Smooth muscle cell (in vitro differentiated cells): ENCODE measurements around the gene GMPPA. TPM values are rescaled to one million over a fixed set of nuclear protein-coding genes. Genes with fewer than 3 reads are reported as not detected.

Source experiments
- DNase-seq: peaks from one replicate; lab custom pipeline; 2025; ENCODE audit not compliant: unreplicated experiment; lab: John Stamatoyannopoulos, UW
- H2AFZ ChIP-seq: fragments of 200-600 bp; sonication (generic); 2 replicates; pipeline ENCODE4 v1.6.0; 2016; ENCODE audit warnings: antibody characterized with exemption, low read depth, mild to moderate bottlenecking
- H3F3A ChIP-seq: fragments of 200-600 bp; sonication (generic); 2 replicates; pipeline ENCODE4 v1.6.0; 2017; ENCODE audit warnings: antibody characterized with exemption, low read depth
- H3K27ac ChIP-seq: fragments of 200-600 bp; sonication (generic); 2 replicates; pipeline ENCODE4 v1.5.1; 2016; ENCODE audit warnings: low read depth, mild to moderate bottlenecking
- H3K27me3 ChIP-seq: fragments of 200-600 bp; sonication (generic); 2 replicates; pipeline ENCODE4 v1.6.1; 2016; ENCODE audit warnings: low read depth, mild to moderate bottlenecking
- H3K36me3 ChIP-seq: fragments of 200-600 bp; sonication (generic); 2 replicates; pipeline ENCODE4 v1.5.1; 2016; ENCODE audit warnings: low read depth
- H3K4me1 ChIP-seq: fragments of 200-600 bp; sonication (generic); 2 replicates; pipeline ENCODE4 v1.5.1; 2016; ENCODE audit warnings: low read depth
- H3K4me2 ChIP-seq: fragments of 200-600 bp; sonication (generic); 2 replicates; pipeline ENCODE4 v1.6.0; 2016; ENCODE audit warnings: mild to moderate bottlenecking
- H3K4me3 ChIP-seq: fragments of 200-600 bp; sonication (generic); 2 replicates; pipeline ENCODE4 v1.5.1; 2016; ENCODE audit warnings: mild to moderate bottlenecking
- H3K79me2 ChIP-seq: fragments of 200-600 bp; sonication (generic); 2 replicates; pipeline ENCODE4 v1.6.0; 2016; ENCODE audit warnings: low read depth, mild to moderate bottlenecking
- H3K9ac ChIP-seq: fragments of 200-600 bp; sonication (generic); 2 replicates; pipeline ENCODE4 v1.6.0; 2016; ENCODE audit warnings: low read depth
- H3K9me3 ChIP-seq: fragments of 200-600 bp; sonication (generic); replicated peaks from 2 replicates; pipeline ENCODE4 v1.5.1; 2016; ENCODE audit warnings: low read depth
- H4K20me1 ChIP-seq: fragments of 200-600 bp; sonication (generic); 2 replicates; pipeline ENCODE4 v1.6.0; 2016; ENCODE audit warnings: low read depth
- WGBS: methylation state at CpG from one replicate; pipeline ENCODE4 v1.1.7; 2016; ENCODE audit warnings: low lambda C conversion rate; 5-methylcytosine and 5-hydroxymethylcytosine counted together
- polyA plus RNA-seq: library from polyadenylated mRNA; unstranded; fragments of >200 nt; fragmentation: Nextera tagmentation; extraction: Ambion mirVana; gene quantifications from 2 replicates; pipeline ENCODE4 v1.2.1, GENCODE V29; 2016
- total RNA-seq: library from RNA; depleted of rRNA; stranded (reverse); fragments of >200 nt; gene quantifications from 2 replicates; pipeline ENCODE4 v1.2.3, GENCODE V29; 2014
- TF ChIP-seq, protein P1 (sequence below): fragments of 200-600 bp; sonication (generic); IDR thresholded peaks from 2 replicates; pipeline ENCODE4 v1.5.1; 2017; ENCODE audit warnings: borderline replicate concordance, mild to moderate bottlenecking, antibody characterized with exemption; ENCODE audit not compliant: insufficient read depth, poor library complexity, severe bottlenecking

GMPPA gene
- total and polyA plus RNA-seq, 2 experiments from 2014 or later, result 59.3 to 81.7 TPM

DNA sequence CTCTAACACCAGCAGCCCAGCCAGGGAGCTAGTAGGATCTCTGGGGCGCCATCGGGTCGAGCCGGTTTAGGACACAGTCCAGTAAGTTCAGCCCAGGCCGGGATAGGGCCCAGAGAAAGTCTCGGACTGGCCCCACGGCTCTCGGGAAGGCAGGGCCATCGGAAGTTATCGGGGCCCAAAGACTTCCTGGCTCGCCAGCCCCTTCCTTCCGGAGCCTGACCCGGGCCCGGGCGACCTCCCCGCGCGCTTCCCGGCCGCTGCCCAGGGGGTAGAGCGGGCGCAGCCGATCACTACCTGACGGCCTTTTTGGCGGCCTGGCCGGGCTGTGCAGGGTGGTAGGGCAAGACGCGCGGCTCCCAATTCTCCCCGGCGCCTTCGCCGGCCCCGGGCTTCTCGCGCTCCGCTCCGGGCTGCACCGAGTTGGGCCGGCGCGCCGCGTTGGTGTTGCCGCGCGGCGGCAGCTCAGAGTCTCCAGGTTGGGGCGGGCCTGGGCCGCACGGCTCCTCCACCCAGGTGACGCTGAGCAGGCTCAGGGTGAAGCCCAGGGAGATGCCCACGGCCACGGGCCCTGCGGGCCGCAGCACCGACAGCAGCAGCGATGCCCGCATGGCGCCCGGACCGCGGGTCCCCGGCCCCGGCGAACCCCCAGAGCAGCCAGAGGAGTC, 44.4 kb downstream of the GMPPA start:
- DNase-seq, result no peak
- Histone ChIP-seq H3K4me2 (peak overlapping the region; percentile 97), H3K9me3 (no peaks in the 10 kb centered on the region), H3K9ac (peak overlapping the region; percentile 69), H3K79me2 (peaks cover 9% of the 10 kb centered on the region), H3K36me3 (no peaks in the 10 kb centered on the region), H2AFZ (peak overlapping the region; percentile 53), H3K27ac (peak overlapping the region; percentile 50), H3K4me1 (peaks cover 18% of the 10 kb centered on the region), H3K4me3 (peak overlapping the region; percentile 82), H3K27me3 (no peaks in the 10 kb centered on the region), H3F3A (no peaks in the 10 kb centered on the region), H4K20me1 (peaks cover 48% of the 10 kb centered on the region)
- TF ChIP-seq, protein P1, sequence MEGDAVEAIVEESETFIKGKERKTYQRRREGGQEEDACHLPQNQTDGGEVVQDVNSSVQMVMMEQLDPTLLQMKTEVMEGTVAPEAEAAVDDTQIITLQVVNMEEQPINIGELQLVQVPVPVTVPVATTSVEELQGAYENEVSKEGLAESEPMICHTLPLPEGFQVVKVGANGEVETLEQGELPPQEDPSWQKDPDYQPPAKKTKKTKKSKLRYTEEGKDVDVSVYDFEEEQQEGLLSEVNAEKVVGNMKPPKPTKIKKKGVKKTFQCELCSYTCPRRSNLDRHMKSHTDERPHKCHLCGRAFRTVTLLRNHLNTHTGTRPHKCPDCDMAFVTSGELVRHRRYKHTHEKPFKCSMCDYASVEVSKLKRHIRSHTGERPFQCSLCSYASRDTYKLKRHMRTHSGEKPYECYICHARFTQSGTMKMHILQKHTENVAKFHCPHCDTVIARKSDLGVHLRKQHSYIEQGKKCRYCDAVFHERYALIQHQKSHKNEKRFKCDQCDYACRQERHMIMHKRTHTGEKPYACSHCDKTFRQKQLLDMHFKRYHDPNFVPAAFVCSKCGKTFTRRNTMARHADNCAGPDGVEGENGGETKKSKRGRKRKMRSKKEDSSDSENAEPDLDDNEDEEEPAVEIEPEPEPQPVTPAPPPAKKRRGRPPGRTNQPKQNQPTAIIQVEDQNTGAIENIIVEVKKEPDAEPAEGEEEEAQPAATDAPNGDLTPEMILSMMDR, result no peak
- WGBS, result under 1% methylated on average over 58 of the region's 66 CpGs

DNA sequence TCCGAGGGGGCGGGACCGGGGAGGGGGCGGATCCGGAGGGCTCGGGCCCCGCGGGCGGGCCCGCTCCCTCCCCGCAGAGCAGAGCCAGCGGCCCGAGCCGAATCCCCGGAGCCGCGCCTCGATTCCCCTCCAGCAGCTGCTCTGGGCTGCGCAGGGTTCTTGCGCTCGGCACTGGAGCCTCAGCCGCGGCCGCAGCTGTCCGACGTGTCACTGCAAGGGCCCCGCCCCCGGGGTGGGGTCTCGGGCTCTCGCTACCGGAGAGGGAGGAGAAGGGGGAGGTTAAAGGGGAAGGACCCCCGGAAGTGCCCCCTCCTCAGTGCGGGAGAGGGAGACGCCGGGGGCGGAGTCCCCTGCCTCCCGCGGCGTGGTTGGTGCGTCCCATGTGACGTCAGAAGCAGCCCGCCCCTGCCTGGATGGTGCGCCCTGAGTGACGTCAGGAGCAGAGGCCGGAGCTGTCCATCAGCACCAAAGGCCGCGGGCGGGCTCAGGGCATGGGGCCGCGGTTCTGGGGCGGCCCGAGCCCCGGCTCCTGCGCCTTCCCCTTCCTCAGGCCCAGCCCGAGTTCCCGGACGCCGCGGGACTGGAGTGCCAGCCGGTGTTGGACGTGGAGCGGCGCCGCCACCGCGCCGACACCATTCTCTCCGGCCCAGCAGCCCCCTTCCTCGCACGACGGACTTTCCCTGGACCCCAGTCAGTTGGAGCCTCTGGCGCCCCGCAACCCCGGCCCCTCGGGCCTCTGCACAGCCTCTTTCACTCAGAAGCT, 45.1 kb downstream of the GMPPA start, which contains the start of the genes CHPF and TMEM198:
CHPF (minus strand) TSS at position 214 of the 763 bp plus-strand sequence. CDS start 271 bp downstream, outside the sequence.
TMEM198 (plus strand) TSS at position 433 of the 763 bp plus-strand sequence. CDS start 700 bp downstream, outside the sequence.
- Histone ChIP-seq H3F3A (no peaks in the 10 kb centered on the region), H3K27me3 (no peaks in the 10 kb centered on the region), H2AFZ (peak within 1 kb of the TSS; percentile 53), H3K4me3 (peak within 1 kb of the TSS; percentile 82), H3K79me2 (peaks cover 9% of the 10 kb centered on the region), H4K20me1 (peaks cover 41% of the 10 kb centered on the region), H3K36me3 (no peaks in the 10 kb centered on the region), H3K4me2 (peak within 1 kb of the TSS; percentile 97), H3K27ac (peak within 1 kb of the TSS; percentile 50), H3K9ac (peak within 1 kb of the TSS; percentile 69), H3K4me1 (peaks cover 15% of the 10 kb centered on the region), H3K9me3 (no peaks in the 10 kb centered on the region)
- WGBS, result under 1% methylated on average over 50 of the region's 75 CpGs
- DNase-seq, result peak; percentile 94
- TF ChIP-seq, protein P1, result no peak

DNA sequence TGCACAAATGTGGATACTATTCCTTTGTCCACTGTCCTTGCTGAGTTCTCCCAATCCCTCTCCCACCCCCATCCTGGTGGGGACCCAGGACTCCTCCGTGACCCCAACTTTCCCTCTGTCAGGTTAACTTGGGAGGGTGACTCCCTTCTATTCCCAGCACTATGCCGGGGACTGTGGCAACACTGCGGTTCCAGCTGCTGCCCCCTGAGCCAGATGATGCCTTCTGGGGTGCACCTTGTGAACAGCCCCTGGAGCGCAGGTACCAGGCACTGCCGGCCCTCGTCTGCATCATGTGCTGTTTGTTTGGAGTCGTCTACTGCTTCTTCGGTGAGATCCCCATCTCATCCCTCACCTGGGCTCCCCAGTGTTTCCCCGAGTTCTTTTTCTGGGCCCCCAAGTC, 45.9 kb downstream of the GMPPA start:
- DNase-seq, result no peak
- peaks cover 33% of the 10 kb centered on the region for H4K20me1 ChIP-seq
- TF ChIP-seq, protein P1, result no peak
- peaks cover 9% of the 10 kb centered on the region for H3K79me2 ChIP-seq
- H3K4me2 ChIP-seq, result peak overlapping the region; percentile 97
- no peak overlapping the region for H3K27ac ChIP-seq
- H3K27me3 ChIP-seq, result no peaks in the 10 kb centered on the region
- no peaks in the 10 kb centered on the region for H3F3A ChIP-seq
- no peak overlapping the region for H2AFZ ChIP-seq
- H3K9me3 ChIP-seq, result no peaks in the 10 kb centered on the region
- H3K4me3 ChIP-seq, result peak overlapping the region; percentile 82
- no peaks in the 10 kb centered on the region for H3K36me3 ChIP-seq
- no peak overlapping the region for H3K9ac ChIP-seq
- WGBS, result 74% methylated on average over 9 of the region's 9 CpGs
- peaks cover 15% of the 10 kb centered on the region for H3K4me1 ChIP-seq
